HCT116 (cell line): ENCODE data around the gene FAM81A. TPM values are rescaled to one million over a fixed set of nuclear protein-coding genes. Genes with fewer than 3 reads are reported as not detected.

ENCODE experiments used
- ATAC-seq: fragments of 200-7000 bp; cut with Tn5 transposase; 2 replicates; pipeline ENCODE4 v1.9.1; 2020; ENCODE audit warnings: mild to moderate bottlenecking, moderate library complexity
- BruUV-seq: library from RNA; stranded (reverse); fragments of 400-500 nt; replicated peaks from 2 replicates; lab custom pipeline; 2021; lab: Mats Ljungman, UMichigan
- CTCF ChIA-PET: fragments of 300-600 bp; sonication (Branson Sonifier 250); formaldehyde crosslinking; loops from one replicate; lab custom pipeline; 2021; ENCODE audit warnings: antibody characterized with exemption; lab: Charles Lee
- POLR2A ChIA-PET: fragments of 300-600, 350-600 bp; sonication (Branson Sonifier 250); formaldehyde crosslinking; loops from one replicate; lab custom pipeline; 2021; ENCODE audit warnings: antibody characterized with exemption; lab: Charles Lee
- RAD21 ChIA-PET, 2 experiments: fragments of 300-600 bp; sonication (Branson Sonifier 250); formaldehyde crosslinking; loops; one replicate each; lab custom pipeline; 2023; ENCODE audit warnings: low total read pairs in 2 of 2; ENCODE audit not compliant: uncharacterized antibody in 2 of 2, unreplicated experiment in 2 of 2, low non-redundant PET in 1 of 2; lab: Charles Lee
- DNase-seq: peaks from one replicate; pipeline ENCODE4 v3.0.0-alpha.2; 2010; ENCODE audit warnings: low read depth, low spot score
- H2AFZ ChIP-seq: fragments of 200-600 bp; shearing (Covaris generic), sonication (generic); 2 replicates; pipeline ENCODE4 v1.6.1; 2017; ENCODE audit warnings: low read depth, mixed run types, mixed read lengths, antibody characterized with exemption, low read length; ENCODE audit not compliant: poor library complexity, severe bottlenecking
- H3K27ac ChIP-seq: 2 replicates; pipeline ENCODE4 v1.5.1; 2012; ENCODE audit warnings: low read depth, low read length
- H3K27me3 ChIP-seq: fragments of 200-600 bp; sonication (generic); 2 replicates; pipeline ENCODE4 v1.6.1; 2016; ENCODE audit warnings: mixed run types, low read length, mixed read lengths; ENCODE audit not compliant: insufficient read depth
- H3K36me3 ChIP-seq, 2 experiments: fragments of 200-500 bp in 1 of 2; fragments of 200-600 bp in 1 of 2; sonication (Bioruptor generic) in 1 of 2; sonication (generic) in 1 of 2; 2 replicates each; pipeline versions ENCODE4 v1.5.1 to v1.6.1; 2014 to 2016; ENCODE audit warnings: low read length in 2 of 2, inconsistent platforms in 1 of 2, mixed read lengths in 1 of 2, mixed run types in 1 of 2; ENCODE audit not compliant: insufficient read depth in 2 of 2, control insufficient read depth in 1 of 2
- H3K4me1 ChIP-seq, 2 experiments: fragments of 200-600 bp in 1 of 2; sonication (generic) in 1 of 2; 2 replicates each; pipeline versions ENCODE4 v1.5.1 to v1.6.1; 2012 to 2017; ENCODE audit warnings: low read length in 2 of 2, inconsistent platforms in 1 of 2, mild to moderate bottlenecking in 1 of 2, mixed read lengths in 1 of 2, mixed run types in 1 of 2, moderate library complexity in 1 of 2; ENCODE audit not compliant: insufficient read depth in 2 of 2, control insufficient read depth in 1 of 2
- H3K4me2 ChIP-seq: fragments of 200-600 bp; sonication (generic); 2 replicates; pipeline ENCODE4 v1.6.1; 2017; ENCODE audit warnings: mixed run types, low read length, mixed read lengths
- H3K4me3 ChIP-seq, 2 experiments: fragments of 200-600 bp in 1 of 2; sonication (generic) in 1 of 2; replicated peaks in 1 of 2; 2 replicates each; pipeline ENCODE4 v1.5.1; 2011 to 2016; ENCODE audit warnings: low read length in 2 of 2, control low read depth in 1 of 2, low read depth in 1 of 2, mild to moderate bottlenecking in 1 of 2, mixed read lengths in 1 of 2, mixed run types in 1 of 2
- H3K79me2 ChIP-seq: fragments of 200-600 bp; sonication (generic); 2 replicates; pipeline ENCODE4 v1.6.1; 2017; ENCODE audit warnings: mild to moderate bottlenecking, mixed run types, low read length, moderate library complexity, mixed read lengths; ENCODE audit not compliant: insufficient read depth
- H3K9ac ChIP-seq: fragments of 200-600 bp; sonication (generic); 2 replicates; pipeline ENCODE4 v1.6.1; 2016; ENCODE audit warnings: low read length, mixed read lengths
- H3K9me2 ChIP-seq: fragments of 200-600 bp; sonication (generic), shearing (Covaris generic); 2 replicates; pipeline ENCODE4 v1.6.1; 2017; ENCODE audit warnings: mixed run types, mild to moderate bottlenecking, moderate library complexity; ENCODE audit not compliant: insufficient read depth
- H3K9me3 ChIP-seq, 2 experiments: fragments of 200-500 bp in 1 of 2; fragments of 200-600 bp in 1 of 2; sonication (Bioruptor generic) in 1 of 2; sonication (generic) in 1 of 2; 2 replicates each; pipeline ENCODE4 v1.6.1; 2014 to 2017; ENCODE audit warnings: low read length in 2 of 2, mixed read lengths in 2 of 2, inconsistent platforms in 1 of 2, low read depth in 1 of 2, mild to moderate bottlenecking in 1 of 2, mixed run types in 1 of 2, moderate library complexity in 1 of 2; ENCODE audit not compliant: control insufficient read depth in 1 of 2, insufficient read depth in 1 of 2
- H4K20me1 ChIP-seq: fragments of 200-600 bp; sonication (generic), shearing (Covaris generic); 2 replicates; pipeline ENCODE4 v1.6.1; 2017; ENCODE audit warnings: mixed run types, mild to moderate bottlenecking, moderate library complexity; ENCODE audit not compliant: insufficient read depth
- CEBPB ChIP-seq: IDR thresholded peaks from 2 replicates; pipeline ENCODE4 v1.6.1; 2012; ENCODE audit warnings: low read depth
- CTCF ChIP-seq, 3 experiments: fragments of 200-600 bp in 1 of 3; sonication (generic) in 1 of 3; IDR thresholded peaks in 2 of 3; conservative IDR thresholded peaks in 1 of 3; 2 replicates each; pipeline ENCODE4 v1.5.1; 2012 to 2017; ENCODE audit warnings: low read depth in 2 of 3, low read length in 2 of 3, antibody characterized with exemption in 1 of 3, borderline replicate concordance in 1 of 3, control low read depth in 1 of 3, mild to moderate bottlenecking in 1 of 3, mixed read lengths in 1 of 3, mixed run types in 1 of 3, moderate library complexity in 1 of 3; ENCODE audit not compliant: insufficient read depth in 1 of 3
- RAD21 ChIP-seq: IDR thresholded peaks from 2 replicates; pipeline ENCODE4 v1.6.1; 2012; ENCODE audit warnings: low read depth, mild to moderate bottlenecking
- TCF7L2 ChIP-seq: IDR thresholded peaks from 2 replicates; pipeline ENCODE4 v1.7.0; 2011; ENCODE audit warnings: borderline replicate concordance, inconsistent platforms; ENCODE audit not compliant: insufficient read depth, insufficient read length; ENCODE audit errors: extremely low read depth
- intact Hi-C: fragments of 100-400 bp; cut with micrococcal nuclease; formaldehyde crosslinking; loops from 2 replicates; pipeline ENCODE4 v1.10.0; 2022
- total RNA-seq: library from RNA; stranded (reverse); gene quantifications from one replicate; pipeline ENCODE4 v1.2.1, GENCODE V29; 2021; ENCODE audit not compliant: unreplicated experiment

Gene FAM81A
- total RNA-seq, 1 experiment from 2014 or later: 6.6 TPM

GRCh38 chr15:59492389-59493377 is 54.7 kb downstream of the FAM81A start:
- H3K36me3 ChIP-seq: no peaks in the 10 kb centered on the region
- H3K27ac ChIP-seq: no peak overlapping the region
- peak; percentile 97 for TF ChIP-seq RAD21
- peak; percentile 77 to 89 (median 86) for TF ChIP-seq CTCF (IDR thresholded peaks at IDR 0.05 in 2 of 3, conservative IDR thresholded peaks at IDR 0.05 in 1 of 3; ENCODE audit: borderline replicate concordance in 1 of 3, insufficient read depth in 1 of 3, low read depth in 2 of 3, low read length in 2 of 3)
- TF ChIP-seq CEBPB: 0 out of 2 replicates have a peak, but pooled peaks have one; percentile 31
- no peak for TF ChIP-seq TCF7L2
- POLR2A ChIA-PET: no interaction called here
- DNase-seq (peak; percentile 60), ATAC-seq (peak; percentile 98)
- H3K27me3 ChIP-seq: no peaks in the 10 kb centered on the region
- CTCF ChIA-PET: interaction anchor here (0.8 to 2.7 kb wide), 12 partner anchors 10 to 1264 kb away, joined by 3 to 10 read pairs (median 6); no protein-coding TSS in a partner anchor
- H3K4me1 ChIP-seq: peaks cover 0 to 6% of the 10 kb centered on the region in 2 experiments; a peak in 1 of 4 replicates
- H3K9me3 ChIP-seq: no peaks in the 10 kb centered on the region
- H3K4me3 ChIP-seq: no peak overlapping the region
- H3K9ac ChIP-seq: no peak overlapping the region
- H3K9me2 ChIP-seq: no peaks in the 10 kb centered on the region
- no peak overlapping the region for H2AFZ ChIP-seq
- peak overlapping the region; percentile 13; the same call in 1 of the 2 replicates for H3K4me2 ChIP-seq
- intact Hi-C loops: loop anchor here (1.0 to 5.0 kb wide), 7 partner anchors 116 to 1265 kb away; no protein-coding TSS in a partner anchor
- no peaks in the 10 kb centered on the region for H4K20me1 ChIP-seq
- no TSS peak for BruUV-seq
- RAD21 ChIA-PET: interaction anchor here (0.6 to 1.6 kb wide), 6 partner anchors 36 to 332 kb away, joined by 3 to 9 read pairs (median 3); no protein-coding TSS in a partner anchor
- H3K79me2 ChIP-seq: no peaks in the 10 kb centered on the region
